ENCODE measurements around the gene TEDC1. TPM values are rescaled to one million over a fixed set of nuclear protein-coding genes. Genes with fewer than 3 reads are reported as not detected.

TEDC1 gene
- polyA plus RNA-seq, 1 experiment, result 6.4 TPM

DNA sequence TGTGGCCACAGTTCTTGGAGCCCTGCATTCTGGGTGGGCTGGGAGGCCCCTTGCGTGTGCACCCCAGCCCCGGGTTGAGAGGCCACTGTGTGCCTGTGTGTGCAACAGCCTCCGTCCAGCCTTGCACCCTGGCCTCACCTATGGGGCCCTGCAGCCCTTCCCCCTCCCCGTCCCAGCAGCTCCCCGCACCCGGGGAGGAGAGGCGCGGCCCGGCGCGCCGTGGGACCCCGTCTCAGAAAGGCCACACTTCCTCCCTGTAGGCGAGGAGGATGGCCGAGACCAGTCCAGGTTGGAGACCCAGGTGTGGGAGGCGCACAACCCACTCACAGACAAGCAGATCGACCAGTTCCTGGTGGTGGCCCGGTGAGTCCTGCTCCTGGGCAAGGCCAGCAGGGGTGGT lies 33.0 kb upstream of the TEDC1 start:
- DNase-seq (ENCODE audit: low read depth), result no peak
- CTCF ChIA-PET, result interaction anchor here (1.5 kb wide), 1 partner anchor 10 kb away, joined by 4 read pairs; no protein-coding TSS in a partner anchor
- TF ChIP-seq, protein P1, sequence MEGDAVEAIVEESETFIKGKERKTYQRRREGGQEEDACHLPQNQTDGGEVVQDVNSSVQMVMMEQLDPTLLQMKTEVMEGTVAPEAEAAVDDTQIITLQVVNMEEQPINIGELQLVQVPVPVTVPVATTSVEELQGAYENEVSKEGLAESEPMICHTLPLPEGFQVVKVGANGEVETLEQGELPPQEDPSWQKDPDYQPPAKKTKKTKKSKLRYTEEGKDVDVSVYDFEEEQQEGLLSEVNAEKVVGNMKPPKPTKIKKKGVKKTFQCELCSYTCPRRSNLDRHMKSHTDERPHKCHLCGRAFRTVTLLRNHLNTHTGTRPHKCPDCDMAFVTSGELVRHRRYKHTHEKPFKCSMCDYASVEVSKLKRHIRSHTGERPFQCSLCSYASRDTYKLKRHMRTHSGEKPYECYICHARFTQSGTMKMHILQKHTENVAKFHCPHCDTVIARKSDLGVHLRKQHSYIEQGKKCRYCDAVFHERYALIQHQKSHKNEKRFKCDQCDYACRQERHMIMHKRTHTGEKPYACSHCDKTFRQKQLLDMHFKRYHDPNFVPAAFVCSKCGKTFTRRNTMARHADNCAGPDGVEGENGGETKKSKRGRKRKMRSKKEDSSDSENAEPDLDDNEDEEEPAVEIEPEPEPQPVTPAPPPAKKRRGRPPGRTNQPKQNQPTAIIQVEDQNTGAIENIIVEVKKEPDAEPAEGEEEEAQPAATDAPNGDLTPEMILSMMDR (IDR thresholded peaks at IDR 0.05; ENCODE audit: insufficient read depth, low read depth, low read length), result no peak
- peaks cover 30% of the 10 kb centered on the region for H3K36me3 ChIP-seq (ENCODE audit: control insufficient read depth, insufficient read depth, low read length)
- POLR2A ChIA-PET, result no interaction called here
- H3K27me3 ChIP-seq (ENCODE audit: control insufficient read depth, insufficient read depth, low read length), result no peaks in the 10 kb centered on the region
- H3K4me3 ChIP-seq (ENCODE audit: low read depth, low read length), result no peak overlapping the region

DNA sequence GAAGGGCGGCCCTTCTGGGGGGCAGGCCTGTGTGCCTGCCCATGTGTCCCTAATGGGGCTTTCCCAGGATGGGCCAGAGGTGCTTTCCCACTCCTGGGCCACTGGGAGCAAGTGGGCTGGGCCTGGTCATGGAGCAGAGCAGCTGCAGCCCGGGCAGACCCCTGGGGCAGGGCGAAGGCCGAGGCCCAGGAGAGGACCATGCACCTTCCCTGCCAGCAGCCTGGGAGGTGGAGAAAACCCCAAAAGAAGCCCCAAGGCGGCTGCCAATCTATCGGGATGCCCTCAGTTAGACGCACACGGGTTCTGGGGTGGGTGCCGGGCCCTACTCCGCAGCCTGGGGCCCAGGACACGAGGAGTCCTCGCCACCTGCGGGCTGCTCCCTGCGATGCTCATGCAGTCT lies 32.5 kb upstream of the TEDC1 start:
- Histone ChIP-seq H3K27me3 (ENCODE audit: control insufficient read depth, insufficient read depth, low read length) (no peaks in the 10 kb centered on the region), H3K36me3 (ENCODE audit: control insufficient read depth, insufficient read depth, low read length) (peaks cover 30% of the 10 kb centered on the region), H3K4me3 (ENCODE audit: low read depth, low read length) (no peak overlapping the region)
- ChIA-PET POLR2A (no interaction called here), CTCF (no interaction called here)
- DNase-seq (ENCODE audit: low read depth), result no peak
- TF ChIP-seq, protein P1 (IDR thresholded peaks at IDR 0.05; ENCODE audit: insufficient read depth, low read depth, low read length), result no peak

DNA sequence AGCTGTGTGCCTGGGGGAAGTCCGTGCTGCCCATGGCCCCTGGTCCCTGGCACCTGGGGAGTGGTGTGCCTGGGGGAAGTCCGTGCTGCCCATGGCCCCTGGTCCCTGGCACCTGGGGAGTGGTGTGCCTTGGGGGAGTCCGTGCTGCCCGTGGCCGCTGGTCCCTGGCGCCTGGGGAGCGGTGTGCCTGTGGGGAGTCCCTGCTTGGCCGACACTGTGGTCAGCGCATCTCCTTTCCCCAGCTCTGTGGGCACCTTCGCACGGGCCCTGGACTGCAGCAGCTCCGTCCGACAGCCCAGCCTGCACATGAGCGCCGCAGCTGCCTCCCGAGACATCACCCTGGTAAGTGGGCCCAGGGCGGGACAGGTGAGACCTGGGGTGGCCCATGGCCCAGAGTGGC lies 30.9 kb upstream of the TEDC1 start:
- CTCF ChIA-PET, result no interaction called here
- POLR2A ChIA-PET, result no interaction called here
- TF ChIP-seq, protein P1 (IDR thresholded peaks at IDR 0.05; ENCODE audit: insufficient read depth, low read depth, low read length), result no peak

GRCh38 chr14:105460616-105461015 lies 30.4 kb upstream of the TEDC1 start:
- DNase-seq (ENCODE audit: low read depth), result no peak
- POLR2A ChIA-PET, result no interaction called here
- Histone ChIP-seq H3K4me3 (ENCODE audit: low read depth, low read length) (no peak overlapping the region), H3K36me3 (ENCODE audit: control insufficient read depth, insufficient read depth, low read length) (peaks cover 36% of the 10 kb centered on the region), H3K27me3 (ENCODE audit: control insufficient read depth, insufficient read depth, low read length) (no peaks in the 10 kb centered on the region)
- TF ChIP-seq, protein P1 (IDR thresholded peaks at IDR 0.05; ENCODE audit: insufficient read depth, low read depth, low read length), result no peak
- CTCF ChIA-PET, result interaction anchor here (1.0 kb wide), 1 partner anchor 12 kb away, joined by 3 read pairs; no protein-coding TSS in a partner anchor

More for the DNA sequence above, 30.9 kb upstream of the TEDC1 start:
- DNase-seq (ENCODE audit: low read depth), result no peak
- H3K27me3 ChIP-seq (ENCODE audit: control insufficient read depth, insufficient read depth, low read length), result no peaks in the 10 kb centered on the region
- peaks cover 36% of the 10 kb centered on the region for H3K36me3 ChIP-seq (ENCODE audit: control insufficient read depth, insufficient read depth, low read length)
- H3K4me3 ChIP-seq (ENCODE audit: low read depth, low read length), result no peak overlapping the region

DNA sequence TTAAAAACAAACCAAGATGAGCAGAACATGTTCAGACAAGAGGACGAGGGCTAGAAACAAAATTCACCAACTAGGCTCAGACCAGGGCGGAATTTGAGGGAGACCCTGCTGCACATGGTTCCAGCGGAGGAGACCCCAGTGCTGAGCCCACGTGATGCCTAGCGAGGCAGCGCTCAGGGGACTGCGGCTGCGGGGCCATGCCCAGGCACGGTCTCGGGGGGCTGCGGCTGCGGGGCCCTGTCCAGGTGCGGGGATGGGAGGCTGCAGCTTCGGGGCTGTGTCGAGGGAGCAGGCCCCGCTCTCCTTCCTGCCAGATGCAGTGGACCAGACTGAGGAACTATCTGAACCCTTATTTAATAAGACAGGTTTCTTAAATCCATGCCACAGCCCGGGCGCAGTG lies 29.1 kb upstream of the TEDC1 start:
- Histone ChIP-seq H3K4me3 (ENCODE audit: low read depth, low read length) (no peak overlapping the region), H3K27me3 (ENCODE audit: control insufficient read depth, insufficient read depth, low read length) (no peaks in the 10 kb centered on the region), H3K36me3 (ENCODE audit: control insufficient read depth, insufficient read depth, low read length) (peaks cover 31% of the 10 kb centered on the region)
- ChIA-PET CTCF (no interaction called here), POLR2A (no interaction called here)
- DNase-seq (ENCODE audit: low read depth), result no peak
- TF ChIP-seq, protein P1 (IDR thresholded peaks at IDR 0.05; ENCODE audit: insufficient read depth, low read depth, low read length), result no peak

All from BJ (cell line).